Panc1 (cell line): ENCODE measurements around the gene GNB2.

Experiments
- POLR2AphosphoS5 ChIP-seq: IDR thresholded peaks from 2 replicates; pipeline ENCODE4 v1.6.1; 2012; ENCODE audit warnings: mild to moderate bottlenecking, low read depth, low read length, moderate library complexity
- TF ChIP-seq, protein P1 (sequence below): fragments of 450-650 bp; IDR thresholded peaks from 2 replicates; pipeline ENCODE4 v1.5.1; 2017; ENCODE audit warnings: mild to moderate bottlenecking

DNA sequence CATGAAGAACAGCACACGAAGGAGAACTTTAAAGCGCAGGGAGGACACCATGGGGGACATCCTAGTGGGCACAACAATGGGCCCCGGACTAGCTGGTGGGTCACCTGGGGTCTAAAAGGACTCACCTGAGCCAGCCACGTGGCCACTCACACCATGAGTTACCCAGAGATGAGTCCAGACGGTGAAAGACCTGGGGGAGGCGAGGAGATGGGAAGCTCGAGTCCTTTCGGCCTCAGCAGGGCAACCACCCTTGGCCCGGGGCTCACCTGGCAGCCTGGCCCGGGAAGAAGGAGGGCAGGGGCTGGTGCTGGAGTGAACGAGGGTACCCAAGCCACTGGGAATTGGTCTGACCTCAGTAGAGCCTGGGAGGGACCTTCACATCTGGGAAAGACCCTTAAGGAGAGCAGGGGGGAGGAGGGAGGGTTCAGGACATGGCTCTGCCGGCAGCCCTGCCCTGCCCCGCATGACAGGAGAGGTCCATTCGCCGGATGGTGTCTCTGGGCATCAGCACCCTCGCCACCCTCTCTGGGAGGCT, 14.9 kb downstream of the GNB2 start:
- TF ChIP-seq, protein P1, sequence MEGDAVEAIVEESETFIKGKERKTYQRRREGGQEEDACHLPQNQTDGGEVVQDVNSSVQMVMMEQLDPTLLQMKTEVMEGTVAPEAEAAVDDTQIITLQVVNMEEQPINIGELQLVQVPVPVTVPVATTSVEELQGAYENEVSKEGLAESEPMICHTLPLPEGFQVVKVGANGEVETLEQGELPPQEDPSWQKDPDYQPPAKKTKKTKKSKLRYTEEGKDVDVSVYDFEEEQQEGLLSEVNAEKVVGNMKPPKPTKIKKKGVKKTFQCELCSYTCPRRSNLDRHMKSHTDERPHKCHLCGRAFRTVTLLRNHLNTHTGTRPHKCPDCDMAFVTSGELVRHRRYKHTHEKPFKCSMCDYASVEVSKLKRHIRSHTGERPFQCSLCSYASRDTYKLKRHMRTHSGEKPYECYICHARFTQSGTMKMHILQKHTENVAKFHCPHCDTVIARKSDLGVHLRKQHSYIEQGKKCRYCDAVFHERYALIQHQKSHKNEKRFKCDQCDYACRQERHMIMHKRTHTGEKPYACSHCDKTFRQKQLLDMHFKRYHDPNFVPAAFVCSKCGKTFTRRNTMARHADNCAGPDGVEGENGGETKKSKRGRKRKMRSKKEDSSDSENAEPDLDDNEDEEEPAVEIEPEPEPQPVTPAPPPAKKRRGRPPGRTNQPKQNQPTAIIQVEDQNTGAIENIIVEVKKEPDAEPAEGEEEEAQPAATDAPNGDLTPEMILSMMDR, result no peak
- no peak for TF ChIP-seq POLR2AphosphoS5
